K562 (cell line): ENCODE results near the gene PGS1. TPM values are rescaled to one million over a fixed set of nuclear protein-coding genes. Genes with fewer than 3 reads are reported as not detected.

ENCODE experiments used
- ARID3B ChIP-seq: fragments of 250-450 bp; sonication (Bioruptor Pico); IDR thresholded peaks from 2 replicates; pipeline ENCODE4 v1.4.0; 2020; ENCODE audit warnings: borderline replicate concordance
- CHCHD3 ChIP-seq: fragments of 250-450 bp; sonication (Bioruptor Pico); IDR thresholded peaks from 2 replicates; pipeline ENCODE4 v2.1.2; 2022; ENCODE audit warnings: mild to moderate bottlenecking
- EGR1 ChIP-seq: fragments of 450-650 bp; conservative IDR thresholded peaks from 2 replicates; pipeline ENCODE4 v1.6.1; 2017; ENCODE audit warnings: mild to moderate bottlenecking
- GTF2A2 ChIP-seq: IDR thresholded peaks from 2 replicates; pipeline ENCODE4 v1.6.1; 2016; ENCODE audit warnings: mild to moderate bottlenecking, missing genetic modification characterization, missing compliant biosample characterization
- MAZ ChIP-seq, 2 experiments: fragments of 450-650 bp in 1 of 2; sonication (generic) in 1 of 2; formaldehyde crosslinking; IDR thresholded peaks in 1 of 2; conservative IDR thresholded peaks in 1 of 2; 2 replicates each; pipeline versions ENCODE4 v1.4.0 to v1.5.0; 2020; ENCODE audit warnings: mild to moderate bottlenecking in 1 of 2, missing genetic modification reagents in 1 of 2
- RBM14 ChIP-seq: fragments of 200-400 bp; formaldehyde crosslinking; IDR thresholded peaks from 2 replicates; pipeline ENCODE4 v1.6.1; 2018; ENCODE audit warnings: low read depth, mild to moderate bottlenecking, low read length, moderate library complexity, borderline replicate concordance; ENCODE audit not compliant: insufficient read depth
- RBM22 ChIP-seq: fragments of 200-400 bp; formaldehyde crosslinking; IDR thresholded peaks from 2 replicates; pipeline ENCODE4 v1.6.1; 2018; ENCODE audit warnings: low read length, low read depth; ENCODE audit not compliant: poor library complexity, severe bottlenecking
- RBM25 ChIP-seq: fragments of 200-400 bp; formaldehyde crosslinking; IDR thresholded peaks from 2 replicates; pipeline ENCODE4 v1.6.1; 2018; ENCODE audit warnings: low read length, low read depth, moderate library complexity; ENCODE audit not compliant: severe bottlenecking
- SLC30A9 ChIP-seq: fragments of 250-450 bp; sonication (Bioruptor Pico); IDR thresholded peaks from 2 replicates; pipeline ENCODE4 v1.8.0; 2022; ENCODE audit warnings: mild to moderate bottlenecking, moderate library complexity
- YBX1 ChIP-seq: fragments of 450-650 bp; IDR thresholded peaks from 2 replicates; pipeline ENCODE4 v1.7.1; 2016; ENCODE audit warnings: mild to moderate bottlenecking
- ZFP36 ChIP-seq: fragments of 150-350 bp; IDR thresholded peaks from 2 replicates; pipeline ENCODE4 v1.6.1; 2018; ENCODE audit warnings: low read length, low read depth; ENCODE audit not compliant: partially characterized antibody
- ZKSCAN1 ChIP-seq: fragments of 150-350 bp; IDR thresholded peaks from 2 replicates; pipeline ENCODE4 v1.6.1; 2016; ENCODE audit warnings: low read depth, low read length
- ZNF175 ChIP-seq: fragments of 200-800 bp; sonication (Bioruptor generic); IDR thresholded peaks from 2 replicates; pipeline ENCODE4 v1.6.1; 2016; ENCODE audit warnings: low read depth, mild to moderate bottlenecking, missing genetic modification characterization, missing compliant biosample characterization
- ZNF41 ChIP-seq: fragments of 250-450 bp; sonication (Bioruptor Pico); conservative IDR thresholded peaks from 2 replicates; pipeline ENCODE4 v1.4.0; 2020; ENCODE audit warnings: mild to moderate bottlenecking
- ZNF583 ChIP-seq: fragments of 250-450 bp; sonication (Bioruptor Pico); IDR thresholded peaks from 2 replicates; pipeline ENCODE4 v1.4.0; 2020
- polyA plus RNA-seq, 8 experiments: library from polyadenylated mRNA; depleted of rRNA in 4 of 8; stranded (reverse) in 5 of 8; unstranded in 3 of 8; fragments of >200 nt; fragmentation: Nextera tagmentation in 2 of 8; fragmentation: Illumina TruSeq in 1 of 8; extraction: Ambion mirVana in 2 of 8; extraction: Trizol in 1 of 8; gene quantifications; 2 replicates each; pipeline versions ENCODE4 v1.2.1 to v1.2.3, GENCODE V29; 2011 to 2014; ENCODE audit warnings: inconsistent platforms in 1 of 8, missing spikeins in 1 of 8
- total RNA-seq, 7 experiments: library from RNA; depleted of rRNA in 6 of 7; stranded (reverse); fragments of >200 nt in 6 of 7; fragmentation: Illumina TruSeq in 2 of 7; extraction: Trizol in 2 of 7; gene quantifications; 2 replicates each; pipeline versions ENCODE4 v1.2.1 to v1.2.3, GENCODE V29; 2011 to 2021; ENCODE audit warnings: low replicate concordance in 1 of 7
- TF ChIP-seq, protein P1 (sequence below): sonication (generic); formaldehyde crosslinking; IDR thresholded peaks from 2 replicates; pipeline ENCODE4 v1.4.0; 2020; ENCODE audit warnings: mild to moderate bottlenecking, missing genetic modification reagents

The PGS1 gene
- total and polyA plus RNA-seq, 9 of the 15 experiments (the other 6 are each of a cell fraction or from before 2014, with no cell fraction given): 1.3 to 39.4 (median 22.3) TPM

DNA sequence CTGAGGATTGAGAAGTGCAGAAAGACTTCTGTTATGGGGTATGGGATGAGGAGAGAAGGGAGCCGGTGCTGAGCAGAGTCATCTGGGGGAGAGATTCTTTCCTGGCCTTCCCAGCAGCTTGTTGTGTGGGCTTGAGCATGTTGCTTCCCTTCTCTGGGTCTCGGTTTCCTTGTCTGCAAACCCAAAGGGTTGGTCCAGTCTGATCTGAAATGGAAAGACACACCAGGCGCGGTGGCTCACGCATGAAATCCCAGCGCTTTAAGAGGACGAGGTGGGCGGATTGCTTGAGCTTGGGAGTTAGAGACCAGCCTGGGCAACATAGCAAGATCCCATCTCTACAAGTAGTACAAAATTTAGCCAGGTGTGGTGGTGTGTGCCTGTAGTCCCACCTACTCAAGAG lies 24.6 kb upstream of the PGS1 start (continued):
- TF ChIP-seq SLC30A9 (CRISPR knock-in tag): no peak
- no peak for TF ChIP-seq MAZ (CRISPR knock-in tag; conservative IDR thresholded peaks at IDR 0.05 in 1 of 2, IDR thresholded peaks at IDR 0.05 in 1 of 2)
- TF ChIP-seq YBX1: no peak
- peak; percentile 14 for TF ChIP-seq RBM25
- peak; percentile 26; the same call in 1 of the 2 replicates for TF ChIP-seq EGR1
- TF ChIP-seq, protein P1, sequence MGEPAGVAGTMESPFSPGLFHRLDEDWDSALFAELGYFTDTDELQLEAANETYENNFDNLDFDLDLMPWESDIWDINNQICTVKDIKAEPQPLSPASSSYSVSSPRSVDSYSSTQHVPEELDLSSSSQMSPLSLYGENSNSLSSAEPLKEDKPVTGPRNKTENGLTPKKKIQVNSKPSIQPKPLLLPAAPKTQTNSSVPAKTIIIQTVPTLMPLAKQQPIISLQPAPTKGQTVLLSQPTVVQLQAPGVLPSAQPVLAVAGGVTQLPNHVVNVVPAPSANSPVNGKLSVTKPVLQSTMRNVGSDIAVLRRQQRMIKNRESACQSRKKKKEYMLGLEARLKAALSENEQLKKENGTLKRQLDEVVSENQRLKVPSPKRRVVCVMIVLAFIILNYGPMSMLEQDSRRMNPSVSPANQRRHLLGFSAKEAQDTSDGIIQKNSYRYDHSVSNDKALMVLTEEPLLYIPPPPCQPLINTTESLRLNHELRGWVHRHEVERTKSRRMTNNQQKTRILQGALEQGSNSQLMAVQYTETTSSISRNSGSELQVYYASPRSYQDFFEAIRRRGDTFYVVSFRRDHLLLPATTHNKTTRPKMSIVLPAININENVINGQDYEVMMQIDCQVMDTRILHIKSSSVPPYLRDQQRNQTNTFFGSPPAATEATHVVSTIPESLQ (CRISPR knock-in tag): no peak
- no peak for TF ChIP-seq ZNF583 (CRISPR knock-in tag)
- TF ChIP-seq GTF2A2 (tag): no peak
- no peak for TF ChIP-seq ZFP36
- no peak for TF ChIP-seq ARID3B
- TF ChIP-seq CHCHD3 (CRISPR knock-in tag): no peak
- TF ChIP-seq ZKSCAN1: no peak
- TF ChIP-seq ZNF175: no peak
- TF ChIP-seq ZNF41 (CRISPR knock-in tag): no peak
- no peak for TF ChIP-seq RBM22
- TF ChIP-seq RBM14: no peak
